Tongue (tissue), 2 donors: ENCODE results near the gene TMEM151A. TPM values are rescaled to one million over a fixed set of nuclear protein-coding genes. Genes with fewer than 3 reads are reported as not detected.
"Not testable (repeated sequence)": the region's sequence is repeated elsewhere in the genome, so short reads cannot be mapped to it uniquely, and the experiment has no call there.

ENCODE experiments used
- DNase-seq: peaks from one replicate; pipeline ENCODE4 v3.0.0-alpha.2; 2015
- total RNA-seq: library from RNA; depleted of rRNA; stranded (reverse); fragments of >200 nt; gene quantifications from one replicate; pipeline ENCODE4 v1.2.3, GENCODE V29; 2014

The TMEM151A gene
- total RNA-seq, 1 donor from 2014 or later = not detected

- DNase-seq = no peak
Measured at GRCh38 chr11:66310324-66310723, 18.6 kb downstream of the TMEM151A start.

GRCh38 chr11:66310803-66311440 is 19.2 kb downstream of the TMEM151A start:
- not testable (repeated sequence) for DNase-seq

- no peak for DNase-seq
Measured at GRCh38 chr11:66311470-66311964, 19.8 kb downstream of the TMEM151A start.

GRCh38 chr11:66311965-66312548 is 20.4 kb downstream of the TMEM151A start:
- DNase-seq = peak; percentile 94

GRCh38 chr11:66312549-66313320 is 21.0 kb downstream of the TMEM151A start:
- DNase-seq = peak; percentile 98

- DNase-seq = peak; percentile 86
Measured at GRCh38 chr11:66313321-66314185, 21.9 kb downstream of the TMEM151A start.

GRCh38 chr11:66314186-66314501 is 22.4 kb downstream of the TMEM151A start:
- no peak for DNase-seq

- no peak for DNase-seq
Measured at GRCh38 chr11:66314561-66315497, 23.1 kb downstream of the TMEM151A start.

- no peak for DNase-seq
Measured at GRCh38 chr11:66315498-66315885, 23.8 kb downstream of the TMEM151A start.

- no peak for DNase-seq
Measured at GRCh38 chr11:66315921-66316811, 24.5 kb downstream of the TMEM151A start.

- peak; percentile 88 for DNase-seq
Measured at GRCh38 chr11:66316849-66317251, 25.2 kb downstream of the TMEM151A start, which contains the start of gene CD248. Gene CD248 (minus strand): TSS chr11:66317044. CDS start chr11:66317027, 17 bp downstream.

GRCh38 chr11:66317322-66317722 is 25.6 kb downstream of the TMEM151A start:
- peak; percentile 67 for DNase-seq

GRCh38 chr11:66317723-66318599 is 26.3 kb downstream of the TMEM151A start:
- DNase-seq = peak; percentile 63

GRCh38 chr11:66318600-66318970 is 26.9 kb downstream of the TMEM151A start:
- DNase-seq = no peak

- DNase-seq = not testable (repeated sequence)
Measured at GRCh38 chr11:66320289-66320688, 28.6 kb downstream of the TMEM151A start.

- DNase-seq = not testable (repeated sequence)
Measured at GRCh38 chr11:66320748-66321147, 29.1 kb downstream of the TMEM151A start.

- no peak for DNase-seq
Measured at GRCh38 chr11:66321606-66322005, 29.9 kb downstream of the TMEM151A start.

- no peak for DNase-seq
Measured at GRCh38 chr11:66322732-66323427, 31.2 kb downstream of the TMEM151A start.
